H9 (cell line): Measurements from ENCODE around the gene TTLL1. TPM values are rescaled to one million over a fixed set of nuclear protein-coding genes. Genes with fewer than 3 reads are reported as not detected.

ENCODE experiments used
- DNase-seq: peaks from one replicate; pipeline ENCODE4 v3.0.0-alpha.2; 2017
- H2AFZ ChIP-seq: one replicate; pipeline ENCODE4 v1.6.1; 2013; ENCODE audit warnings: mild to moderate bottlenecking, low read length, control low read depth, moderate library complexity
- H2AK5ac ChIP-seq: 2 replicates; pipeline ENCODE4 v1.6.1; 2013; ENCODE audit warnings: low read length, control low read depth, mixed read lengths; ENCODE audit not compliant: insufficient read length
- H2BK120ac ChIP-seq: one replicate; pipeline ENCODE4 v1.6.1; 2013; ENCODE audit warnings: low read depth, mild to moderate bottlenecking, low read length, control low read depth, inconsistent platforms; ENCODE audit not compliant: poor library complexity, severe bottlenecking
- H2BK12ac ChIP-seq: 2 replicates; pipeline ENCODE4 v1.6.1; 2013; ENCODE audit warnings: low read length, control low read depth, mixed read lengths, low read depth; ENCODE audit not compliant: insufficient read length
- H2BK15ac ChIP-seq: 2 replicates; pipeline ENCODE4 v1.6.1; 2013; ENCODE audit warnings: low read depth, low read length, control low read depth
- H2BK20ac ChIP-seq: one replicate; pipeline ENCODE4 v1.6.1; 2013; ENCODE audit warnings: low read depth, mild to moderate bottlenecking, low read length, control low read depth, inconsistent platforms; ENCODE audit not compliant: poor library complexity, severe bottlenecking
- H2BK5ac ChIP-seq: 2 replicates; pipeline ENCODE4 v1.6.1; 2013; ENCODE audit warnings: low read length, control low read depth, mixed read lengths; ENCODE audit not compliant: insufficient read length
- H3K14ac ChIP-seq: 2 replicates; pipeline ENCODE4 v1.6.1; 2013; ENCODE audit warnings: low read length, control low read depth; ENCODE audit not compliant: insufficient read depth
- H3K18ac ChIP-seq: 2 replicates; pipeline ENCODE4 v1.6.1; 2013; ENCODE audit warnings: low read depth, mild to moderate bottlenecking, mixed read lengths, low read length, control low read depth; ENCODE audit not compliant: insufficient read length
- H3K23ac ChIP-seq: 2 replicates; pipeline ENCODE4 v1.6.1; 2013; ENCODE audit warnings: low read length, control low read depth, mixed read lengths, low read depth; ENCODE audit not compliant: insufficient read length
- H3K23me2 ChIP-seq: 2 replicates; pipeline ENCODE4 v1.6.1; 2013; ENCODE audit warnings: low read depth, mild to moderate bottlenecking, mixed read lengths, low read length, control low read depth; ENCODE audit not compliant: insufficient read length, poor library complexity, severe bottlenecking
- H3K27ac ChIP-seq: 2 replicates; pipeline ENCODE4 v1.5.1; 2013; ENCODE audit warnings: low read length, control low read depth, mixed read lengths, low read depth; ENCODE audit not compliant: insufficient read length
- H3K27me3 ChIP-seq: 2 replicates; pipeline ENCODE4 v1.6.1; 2013; ENCODE audit warnings: low read length, control low read depth, inconsistent platforms; ENCODE audit not compliant: insufficient read depth
- H3K4ac ChIP-seq: 2 replicates; pipeline ENCODE4 v1.6.1; 2013; ENCODE audit warnings: low read depth, mild to moderate bottlenecking, control low read depth, inconsistent platforms, low read length, moderate library complexity
- H3K4me1 ChIP-seq: 2 replicates; pipeline ENCODE4 v1.6.1; 2013; ENCODE audit warnings: low read length, control low read depth, inconsistent platforms; ENCODE audit not compliant: insufficient read depth
- H3K4me2 ChIP-seq: 2 replicates; pipeline ENCODE4 v1.6.1; 2013; ENCODE audit warnings: low read length, control low read depth, mixed read lengths; ENCODE audit not compliant: insufficient read length, insufficient read depth
- H3K56ac ChIP-seq: 2 replicates; pipeline ENCODE4 v1.6.1; 2013; ENCODE audit warnings: low read depth, mild to moderate bottlenecking, mixed read lengths, low read length, control low read depth; ENCODE audit not compliant: insufficient read length
- H3K79me1 ChIP-seq: 2 replicates; pipeline ENCODE4 v1.6.1; 2013; ENCODE audit warnings: low read depth, mild to moderate bottlenecking, moderate library complexity, low read length, control low read depth, inconsistent platforms; ENCODE audit not compliant: insufficient read depth, poor library complexity, severe bottlenecking
- H3K79me2 ChIP-seq: 2 replicates; pipeline ENCODE4 v1.6.1; 2013; ENCODE audit warnings: low read length, control low read depth, inconsistent platforms; ENCODE audit not compliant: insufficient read depth
- H3K9ac ChIP-seq: 2 replicates; pipeline ENCODE4 v1.6.1; 2013; ENCODE audit warnings: low read length, control low read depth, mixed read lengths; ENCODE audit not compliant: insufficient read length; ENCODE audit errors: extremely low read depth
- H3K9me3 ChIP-seq: one replicate; pipeline ENCODE4 v1.6.1; 2013; ENCODE audit warnings: low read depth, low read length, inconsistent platforms; ENCODE audit not compliant: control insufficient read depth
- H3T11ph ChIP-seq: one replicate; pipeline ENCODE4 v1.6.1; 2013; ENCODE audit warnings: mild to moderate bottlenecking, low read length, control low read depth, inconsistent platforms
- H4K20me1 ChIP-seq: one replicate; pipeline ENCODE4 v1.6.1; 2013; ENCODE audit not compliant: control insufficient read depth, insufficient read length, insufficient read depth
- H4K5ac ChIP-seq: 2 replicates; pipeline ENCODE4 v1.6.1; 2013; ENCODE audit warnings: low read depth, mild to moderate bottlenecking, mixed read lengths, low read length, control low read depth; ENCODE audit not compliant: insufficient read length
- H4K8ac ChIP-seq: replicated peaks from 2 replicates; pipeline ENCODE4 v1.6.1; 2013; ENCODE audit warnings: low read length, control low read depth, mixed read lengths, low read depth; ENCODE audit not compliant: insufficient read length
- H4K91ac ChIP-seq: 2 replicates; pipeline ENCODE4 v1.6.1; 2013; ENCODE audit warnings: low read depth, mild to moderate bottlenecking, moderate library complexity, mixed read lengths, low read length, control low read depth; ENCODE audit not compliant: insufficient read length
- H3K27ac Mint-ChIP-seq, 3 experiments: 2 replicates in 2 of 3; 3 replicates in 1 of 3; pipeline ENCODE4 v1.8.0; 2020 to 2021; ENCODE audit warnings: mixed read lengths in 3 of 3, mild to moderate bottlenecking in 1 of 3, moderate library complexity in 1 of 3
- H3K27me3 Mint-ChIP-seq: 2 replicates; pipeline ENCODE4 v1.8.0; 2021; ENCODE audit warnings: low read depth, mild to moderate bottlenecking, moderate library complexity, mixed read lengths
- H3K36me3 Mint-ChIP-seq, 3 experiments: 2 replicates in 2 of 3; 3 replicates in 1 of 3; pipeline ENCODE4 v1.8.0; 2020 to 2021; ENCODE audit warnings: low read depth in 3 of 3, mixed read lengths in 3 of 3; ENCODE audit not compliant: insufficient read depth in 1 of 3
- H3K4me1 Mint-ChIP-seq, 2 experiments: 2 replicates each; pipeline ENCODE4 v1.8.0; 2020; ENCODE audit warnings: mixed read lengths in 2 of 2
- H3K4me3 Mint-ChIP-seq, 2 experiments: 2 replicates in 1 of 2; 3 replicates in 1 of 2; pipeline ENCODE4 v1.8.0; 2020 to 2021; ENCODE audit warnings: mild to moderate bottlenecking in 2 of 2, mixed read lengths in 2 of 2, moderate library complexity in 1 of 2
- H3K9me3 Mint-ChIP-seq, 2 experiments: 2 replicates in 1 of 2; 3 replicates in 1 of 2; pipeline ENCODE4 v1.8.0; 2020; ENCODE audit warnings: mild to moderate bottlenecking in 2 of 2, mixed read lengths in 2 of 2, moderate library complexity in 1 of 2
- CTCF ChIP-seq: fragments of 200-600 bp; sonication (generic); conservative IDR thresholded peaks from 3 replicates; pipeline ENCODE4 v1.8.0; 2021; ENCODE audit warnings: antibody characterized with exemption, mild to moderate bottlenecking
- WGBS: extraction: QIAGEN DNeasy Blood & Tissue Kit; methylation state at CpG from one replicate; pipeline ENCODE4 v1.1.7; 2013; ENCODE audit warnings: missing lambda C conversion rate, low lambda C conversion rate, mixed read lengths; ENCODE audit not compliant: insufficient read length; ENCODE audit errors: extremely low coverage; 5-methylcytosine and 5-hydroxymethylcytosine counted together
- total RNA-seq: library from RNA; stranded (reverse); gene quantifications from 2 replicates; pipeline ENCODE4 v1.2.1, GENCODE V29; 2021

The TTLL1 gene
- total RNA-seq, 1 experiment from 2014 or later, result 4.1 TPM

GRCh38 chr22:43113526-43114251, 24.5 kb upstream of the TTLL1 start:
- no peak overlapping the region for H4K5ac ChIP-seq
- no peaks in the 10 kb centered on the region for H3K79me2 ChIP-seq
- no peak overlapping the region for H3K18ac ChIP-seq
- H2BK20ac ChIP-seq, result no peak overlapping the region
- no peak overlapping the region for H2AK5ac ChIP-seq
- Mint-ChIP-seq H3K27me3 (peaks cover 65% of the 10 kb centered on the region), H3K36me3 (no peaks in the 10 kb centered on the region), H3K4me1 (peaks cover 17 to 35% of the 10 kb centered on the region in 2 experiments), H3K9me3 (no peaks in the 10 kb centered on the region), H3K27ac (no peak overlapping the region), H3K4me3 (no peak overlapping the region)
- H3K9me3 ChIP-seq, result no peaks in the 10 kb centered on the region
- H3K23me2 ChIP-seq, result peaks cover 11% of the 10 kb centered on the region
- peaks cover 29% of the 10 kb centered on the region for H3K27me3 ChIP-seq
- peaks cover 4% of the 10 kb centered on the region; the same call in 1 of the 2 replicates for H3K4me1 ChIP-seq
- H4K20me1 ChIP-seq, result no peaks in the 10 kb centered on the region
- no peak overlapping the region for H2BK5ac ChIP-seq
- no peak overlapping the region for H3T11ph ChIP-seq
- no peak overlapping the region for H2BK15ac ChIP-seq
- no peak overlapping the region for H4K8ac ChIP-seq
- DNase-seq, result no peak
- no CpG with 5 or more reads among the region's 13 CpGs for WGBS
- no peak overlapping the region for H3K9ac ChIP-seq
- H3K27ac ChIP-seq, result no peak overlapping the region
- no peak overlapping the region for H3K14ac ChIP-seq
- H3K56ac ChIP-seq, result no peak overlapping the region
- H3K79me1 ChIP-seq, result no peaks in the 10 kb centered on the region
- no peak overlapping the region for H3K4me2 ChIP-seq
- no peak overlapping the region for H4K91ac ChIP-seq
- H3K4ac ChIP-seq, result no peak overlapping the region
- no peak overlapping the region for H2BK12ac ChIP-seq
- TF ChIP-seq CTCF, result no peak
- H2BK120ac ChIP-seq, result no peak overlapping the region
- no peak overlapping the region for H3K23ac ChIP-seq
- H2AFZ ChIP-seq, result no peak overlapping the region
